Activated CD4-positive, alpha-beta T cell treated with anti-CD3 and anti-CD28 coated beads, Interleukin-2, amount 10 ng/mL, durations not matched to agents 7 days and 5 days (primary cell): ENCODE data around the gene SPOCK1. TPM values are rescaled to one million over a fixed set of nuclear protein-coding genes. Genes with fewer than 3 reads are reported as not detected.

Experiments
- CTCF ChIA-PET: fragments of 350-600 bp; sonication (Branson Sonifier 250); formaldehyde crosslinking; loops from one replicate; lab custom pipeline; 2021; ENCODE audit warnings: antibody characterized with exemption; lab: Charles Lee
- POLR2A ChIA-PET: fragments of 350-600 bp; sonication (Branson Sonifier 250); formaldehyde crosslinking; loops from one replicate; lab custom pipeline; 2021; ENCODE audit warnings: antibody characterized with exemption; lab: Charles Lee
- DNase-seq: peaks from one replicate; pipeline ENCODE4 v3.0.0-alpha.2; 2020
- H3K27ac Mint-ChIP-seq: one replicate; pipeline ENCODE4 v1.8.0; 2021; ENCODE audit warnings: mild to moderate bottlenecking, moderate library complexity, mixed read lengths
- H3K27me3 Mint-ChIP-seq: one replicate; pipeline ENCODE4 v1.8.0; 2021; ENCODE audit warnings: mixed read lengths
- H3K36me3 Mint-ChIP-seq: one replicate; pipeline ENCODE4 v1.8.0; 2021; ENCODE audit warnings: low read depth, mixed read lengths
- H3K4me1 Mint-ChIP-seq: one replicate; pipeline ENCODE4 v1.8.0; 2021; ENCODE audit warnings: mixed read lengths
- H3K4me3 Mint-ChIP-seq: one replicate; pipeline ENCODE4 v1.8.0; 2021; ENCODE audit warnings: mild to moderate bottlenecking, moderate library complexity, mixed read lengths
- H3K9me3 Mint-ChIP-seq: one replicate; pipeline ENCODE4 v1.8.0; 2021; ENCODE audit warnings: mixed read lengths
- total RNA-seq, 2 experiments: library from RNA; stranded (reverse); gene quantifications; one replicate each; pipeline ENCODE4 v1.2.3, GENCODE V29; 2021

Gene SPOCK1
- total RNA-seq, 2 experiments from 2014 or later: 0.15 to 0.31 TPM

DNA sequence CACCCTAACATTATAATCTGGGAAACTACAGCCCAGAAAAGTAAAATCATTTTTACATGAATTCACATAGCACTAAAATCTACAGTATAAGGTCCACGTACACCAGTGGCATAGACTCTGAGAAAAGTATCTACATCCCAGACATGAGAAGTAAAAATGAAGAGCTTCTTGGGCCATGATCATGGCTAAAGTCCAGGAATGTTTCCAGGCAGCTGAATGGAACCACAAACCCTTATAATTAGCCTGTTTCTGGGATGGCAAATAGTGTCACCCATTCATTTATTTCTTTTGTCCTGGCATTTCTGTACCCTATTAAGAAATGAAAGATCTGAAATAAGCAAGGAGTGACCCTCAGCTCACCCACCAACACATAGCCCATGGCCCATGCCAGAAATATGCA is 217.9 kb downstream of the SPOCK1 start:
- DNase-seq: no peak
- Mint-ChIP-seq H3K36me3 (no peaks in the 10 kb centered on the region), H3K4me1 (no peaks in the 10 kb centered on the region), H3K27ac (no peak overlapping the region), H3K27me3 (no peaks in the 10 kb centered on the region), H3K9me3 (no peaks in the 10 kb centered on the region), H3K4me3 (no peak overlapping the region)
- ChIA-PET POLR2A (no interaction called here), CTCF (no interaction called here)

DNA sequence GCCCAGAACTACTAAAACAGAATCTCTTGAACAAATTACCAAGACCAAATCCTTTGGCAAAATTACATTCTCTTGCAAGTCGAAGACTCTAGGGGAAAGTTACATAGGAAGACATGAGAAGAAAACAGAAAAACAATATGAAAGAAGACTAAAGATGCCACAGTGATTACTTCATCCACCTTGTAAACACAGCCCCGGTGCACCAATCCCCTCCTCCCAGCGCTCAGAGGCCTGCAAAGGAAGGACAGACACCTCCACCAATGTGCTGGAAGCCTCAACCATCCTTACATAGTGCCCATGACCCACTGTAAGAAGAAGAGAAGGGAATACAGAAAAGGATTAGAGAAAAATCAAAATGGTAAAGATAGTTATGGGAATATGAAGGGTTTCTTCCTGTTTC is 218.5 kb downstream of the SPOCK1 start:
- CTCF ChIA-PET: no interaction called here
- Mint-ChIP-seq H3K36me3 (no peaks in the 10 kb centered on the region), H3K27ac (no peak overlapping the region), H3K27me3 (no peaks in the 10 kb centered on the region), H3K4me3 (no peak overlapping the region), H3K4me1 (no peaks in the 10 kb centered on the region), H3K9me3 (no peaks in the 10 kb centered on the region)
- no peak for DNase-seq
- POLR2A ChIA-PET: no interaction called here

DNA sequence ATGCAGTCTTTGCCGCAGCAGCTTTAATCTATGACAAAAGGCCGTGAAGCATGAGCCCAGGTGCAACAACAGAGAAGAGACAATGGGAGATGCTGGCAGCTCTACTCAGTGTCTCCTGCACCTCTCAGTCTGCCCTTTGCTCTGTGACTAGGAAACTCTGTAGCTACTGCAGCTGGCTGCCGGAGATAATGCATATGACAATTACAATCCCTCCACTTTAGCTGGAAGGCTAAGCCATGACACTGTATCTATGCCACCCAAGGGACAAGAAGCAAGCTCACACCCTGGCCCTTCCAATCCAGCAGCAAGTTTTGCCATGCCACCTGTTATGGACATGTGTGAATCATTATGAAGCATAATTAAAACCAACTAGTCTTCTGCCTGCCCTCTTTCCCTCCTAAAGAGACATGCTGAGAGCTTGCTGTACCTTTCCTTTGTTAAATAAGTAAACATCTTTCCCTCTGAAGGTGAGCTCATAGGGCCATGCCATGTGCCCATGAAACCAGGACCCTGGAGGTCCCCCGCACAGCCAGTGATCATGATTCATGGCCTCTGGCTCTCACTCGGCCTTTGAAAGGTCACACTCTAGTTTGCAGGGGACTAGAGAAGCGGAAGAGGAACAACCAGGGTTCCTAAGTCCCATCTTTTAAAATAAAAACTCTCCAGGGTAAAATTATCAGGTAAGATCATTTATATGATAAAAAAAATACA is 219.4 kb downstream of the SPOCK1 start:
- no peaks in the 10 kb centered on the region for H3K36me3 Mint-ChIP-seq
- no peaks in the 10 kb centered on the region for H3K9me3 Mint-ChIP-seq
- CTCF ChIA-PET: no interaction called here

DNA sequence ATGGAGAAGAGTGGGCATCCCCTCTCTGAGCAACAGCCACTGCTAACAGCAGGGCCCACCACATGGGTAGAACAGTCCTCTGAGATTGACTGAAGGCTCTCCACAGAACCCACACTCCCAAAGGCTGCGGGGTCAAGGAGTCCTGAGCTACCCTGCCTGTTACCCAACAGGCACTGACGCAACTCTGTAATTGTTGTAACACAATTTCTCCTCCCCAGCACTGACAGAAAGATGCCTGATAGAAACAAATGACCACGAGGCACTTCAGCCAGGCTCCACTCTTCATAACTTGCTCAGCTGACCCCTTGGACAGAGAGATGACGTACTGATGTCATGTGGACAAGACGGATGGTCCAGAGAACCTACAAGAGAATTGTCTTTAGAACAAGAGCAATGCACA is 220.7 kb downstream of the SPOCK1 start:
- ChIA-PET CTCF (no interaction called here), POLR2A (no interaction called here)
- Mint-ChIP-seq H3K27me3 (no peaks in the 10 kb centered on the region), H3K36me3 (no peaks in the 10 kb centered on the region), H3K9me3 (no peaks in the 10 kb centered on the region), H3K4me3 (no peak overlapping the region), H3K4me1 (no peaks in the 10 kb centered on the region), H3K27ac (no peak overlapping the region)
- no peak for DNase-seq

More for the DNA sequence above, 219.4 kb downstream of the SPOCK1 start:
- no peak overlapping the region for H3K27ac Mint-ChIP-seq
- no peaks in the 10 kb centered on the region for H3K4me1 Mint-ChIP-seq
- H3K27me3 Mint-ChIP-seq: no peaks in the 10 kb centered on the region
- no peak overlapping the region for H3K4me3 Mint-ChIP-seq
- POLR2A ChIA-PET: no interaction called here
- DNase-seq: no peak

DNA sequence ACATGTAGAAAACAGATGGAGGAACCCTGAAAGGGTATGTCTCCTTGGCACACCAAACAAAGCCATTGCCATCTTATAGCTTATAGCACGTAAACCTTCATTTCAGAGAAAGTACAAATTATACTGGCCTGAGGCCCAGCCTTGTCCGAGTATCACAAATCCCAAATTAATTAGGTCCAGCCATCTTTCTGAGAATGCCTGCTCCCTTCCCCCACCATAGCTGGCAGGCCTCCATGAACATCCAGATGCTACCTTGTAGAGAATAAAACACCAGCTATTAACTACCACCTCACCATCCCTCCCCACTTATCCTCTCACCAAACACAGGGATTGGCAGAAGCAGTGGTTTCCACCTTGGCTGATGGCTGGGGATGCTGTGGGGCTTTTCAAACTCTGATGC is 224.0 kb downstream of the SPOCK1 start:
- Mint-ChIP-seq H3K27me3 (peaks cover 4% of the 10 kb centered on the region), H3K4me1 (no peaks in the 10 kb centered on the region), H3K27ac (no peak overlapping the region), H3K9me3 (no peaks in the 10 kb centered on the region), H3K4me3 (no peak overlapping the region), H3K36me3 (no peaks in the 10 kb centered on the region)
- CTCF ChIA-PET: no interaction called here
- no peak for DNase-seq
- POLR2A ChIA-PET: no interaction called here

DNA sequence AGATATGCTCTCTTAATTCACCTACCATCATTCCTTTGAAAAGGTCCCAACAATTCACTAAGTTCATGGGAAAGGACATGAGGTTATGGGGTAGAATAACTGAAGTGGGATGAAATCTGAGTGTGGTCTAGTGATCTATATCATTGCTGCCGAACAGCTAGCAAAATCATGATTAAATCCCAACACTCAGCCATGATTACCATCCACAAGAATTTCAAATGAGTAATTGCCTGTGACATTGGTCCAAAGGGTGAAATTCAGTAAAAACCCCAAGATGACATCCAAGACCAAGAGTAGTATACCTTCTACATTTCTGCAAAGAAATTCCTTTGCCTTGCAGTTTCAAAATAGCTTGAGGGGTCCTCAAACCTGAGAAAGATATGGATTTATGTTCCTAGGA is 225.6 kb downstream of the SPOCK1 start:
- CTCF ChIA-PET: interaction anchor here (0.6 to 0.9 kb wide), 3 partner anchors 9 to 134 kb away, joined by 3 read pairs; no protein-coding TSS in a partner anchor
- Mint-ChIP-seq H3K4me3 (no peak overlapping the region), H3K4me1 (no peaks in the 10 kb centered on the region), H3K9me3 (no peaks in the 10 kb centered on the region), H3K27me3 (peaks cover 4% of the 10 kb centered on the region), H3K27ac (no peak overlapping the region), H3K36me3 (no peaks in the 10 kb centered on the region)
- DNase-seq: no peak
- POLR2A ChIA-PET: no interaction called here

DNA sequence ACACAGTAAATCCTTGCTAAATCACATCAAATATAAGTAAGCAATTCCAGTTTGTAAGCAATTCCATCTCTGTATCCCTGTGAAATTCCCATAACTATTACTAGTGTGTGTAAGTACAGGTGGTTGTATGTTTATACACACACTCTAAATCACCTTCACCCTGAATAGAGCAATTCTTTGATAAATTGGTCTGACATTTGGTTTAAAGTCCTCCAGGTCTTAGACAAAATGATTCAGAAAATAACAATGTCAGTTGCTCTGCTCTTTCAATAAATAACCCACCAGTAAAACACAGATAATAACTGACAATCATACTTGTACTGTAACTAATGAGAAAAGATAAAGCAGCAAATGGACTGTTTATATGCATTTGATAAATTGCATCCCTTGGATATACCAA is 226.3 kb downstream of the SPOCK1 start:
- Mint-ChIP-seq H3K27ac (no peak overlapping the region), H3K9me3 (no peaks in the 10 kb centered on the region), H3K4me3 (no peak overlapping the region), H3K4me1 (no peaks in the 10 kb centered on the region), H3K27me3 (peaks cover 4% of the 10 kb centered on the region), H3K36me3 (no peaks in the 10 kb centered on the region)
- no peak for DNase-seq
- ChIA-PET POLR2A (no interaction called here), CTCF (no interaction called here)

DNA sequence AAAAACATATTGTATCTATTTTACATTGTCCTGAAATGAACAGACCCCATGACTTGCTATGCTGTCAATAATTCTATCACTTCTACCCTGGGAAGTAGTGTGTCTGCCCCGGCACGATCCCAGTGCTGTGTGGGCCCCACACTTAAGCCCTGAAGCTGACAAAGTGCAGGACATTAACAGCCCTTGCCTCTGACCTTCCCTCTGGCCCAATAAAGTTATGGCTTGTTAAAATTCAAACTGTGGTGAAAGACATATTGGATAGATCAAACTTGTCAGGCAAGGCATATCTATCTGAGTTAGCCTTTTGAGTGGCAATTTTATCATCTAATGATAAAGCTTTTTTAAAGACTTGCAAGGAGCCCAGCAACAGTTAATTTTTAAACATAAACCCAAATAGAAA is 229.2 kb downstream of the SPOCK1 start:
- Mint-ChIP-seq H3K4me3 (no peak overlapping the region), H3K36me3 (no peaks in the 10 kb centered on the region), H3K27me3 (peaks cover 7% of the 10 kb centered on the region), H3K4me1 (no peaks in the 10 kb centered on the region), H3K27ac (no peak overlapping the region), H3K9me3 (no peaks in the 10 kb centered on the region)
- no peak for DNase-seq
- POLR2A ChIA-PET: no interaction called here
- CTCF ChIA-PET: no interaction called here

DNA sequence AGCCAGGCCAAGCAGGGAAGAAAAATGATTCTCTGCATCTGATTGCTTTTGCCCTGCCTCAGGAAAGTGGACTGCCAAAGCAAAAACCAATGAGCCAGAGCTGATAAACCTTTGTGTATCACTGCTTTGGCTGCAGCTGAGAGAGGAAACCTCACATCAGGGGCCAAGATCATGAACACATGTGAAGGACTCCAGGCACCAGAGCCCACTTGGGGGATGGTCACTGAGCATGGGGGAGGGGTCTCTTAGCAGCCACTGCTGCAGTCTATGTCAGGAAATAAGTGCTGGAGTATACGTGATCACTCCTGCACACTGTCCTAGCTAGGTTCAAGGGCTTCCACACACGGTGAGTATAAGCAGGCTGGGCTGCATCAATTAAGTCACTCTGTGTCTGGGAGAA is 229.9 kb downstream of the SPOCK1 start:
- Mint-ChIP-seq H3K4me1 (no peaks in the 10 kb centered on the region), H3K9me3 (no peaks in the 10 kb centered on the region), H3K27me3 (peaks cover 7% of the 10 kb centered on the region)

DNA sequence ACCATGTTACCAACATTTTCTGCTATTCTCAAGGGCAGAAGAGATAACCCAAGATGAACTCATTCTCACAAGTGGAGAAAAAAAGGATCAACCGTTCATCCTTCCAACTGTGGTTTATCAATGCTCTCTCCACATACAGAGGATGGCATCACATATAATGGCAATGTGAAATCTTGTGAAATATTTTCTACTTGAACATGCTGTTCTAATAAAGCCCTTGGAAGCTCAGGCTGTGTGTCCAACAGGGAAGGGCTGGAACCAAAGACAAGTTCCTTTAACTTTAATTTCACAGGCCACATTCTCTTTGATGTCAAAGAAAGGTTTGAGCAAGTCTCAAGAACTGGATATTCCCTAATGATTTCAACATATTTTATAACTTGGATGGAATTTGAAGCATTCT is 230.5 kb downstream of the SPOCK1 start:
- no peak for DNase-seq
- Mint-ChIP-seq H3K27me3 (peaks cover 7% of the 10 kb centered on the region), H3K36me3 (no peaks in the 10 kb centered on the region), H3K9me3 (no peaks in the 10 kb centered on the region), H3K4me3 (no peak overlapping the region), H3K27ac (no peak overlapping the region), H3K4me1 (no peaks in the 10 kb centered on the region)
- POLR2A ChIA-PET: no interaction called here
- CTCF ChIA-PET: no interaction called here

More for the DNA sequence above, 229.9 kb downstream of the SPOCK1 start:
- Mint-ChIP-seq H3K4me3 (no peak overlapping the region), H3K27ac (no peak overlapping the region), H3K36me3 (no peaks in the 10 kb centered on the region)
- ChIA-PET CTCF (no interaction called here), POLR2A (no interaction called here)
- no peak for DNase-seq

DNA sequence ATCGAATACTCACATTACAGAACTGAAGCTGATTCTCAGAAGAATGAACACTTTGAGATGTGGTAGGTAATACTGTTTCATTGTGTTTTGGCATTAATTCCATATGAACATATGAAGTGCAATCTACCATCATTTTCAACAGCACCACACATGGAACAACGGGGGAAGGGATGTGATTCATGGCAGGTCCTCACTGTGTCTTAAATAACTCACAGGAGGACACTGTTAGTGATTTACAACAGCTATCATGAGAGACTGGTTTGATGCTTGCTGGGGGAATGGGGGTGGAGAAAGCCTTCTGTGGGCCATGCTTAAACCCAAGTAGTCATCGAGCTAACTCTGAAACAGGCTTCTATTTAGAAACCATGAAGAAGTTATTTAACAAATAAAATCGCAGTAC is 232.9 kb downstream of the SPOCK1 start:
- Mint-ChIP-seq H3K4me3 (no peak overlapping the region), H3K4me1 (no peaks in the 10 kb centered on the region), H3K27me3 (peaks cover 7% of the 10 kb centered on the region), H3K27ac (no peak overlapping the region), H3K36me3 (no peaks in the 10 kb centered on the region), H3K9me3 (no peaks in the 10 kb centered on the region)
- CTCF ChIA-PET: no interaction called here
- DNase-seq: no peak
- POLR2A ChIA-PET: no interaction called here

DNA sequence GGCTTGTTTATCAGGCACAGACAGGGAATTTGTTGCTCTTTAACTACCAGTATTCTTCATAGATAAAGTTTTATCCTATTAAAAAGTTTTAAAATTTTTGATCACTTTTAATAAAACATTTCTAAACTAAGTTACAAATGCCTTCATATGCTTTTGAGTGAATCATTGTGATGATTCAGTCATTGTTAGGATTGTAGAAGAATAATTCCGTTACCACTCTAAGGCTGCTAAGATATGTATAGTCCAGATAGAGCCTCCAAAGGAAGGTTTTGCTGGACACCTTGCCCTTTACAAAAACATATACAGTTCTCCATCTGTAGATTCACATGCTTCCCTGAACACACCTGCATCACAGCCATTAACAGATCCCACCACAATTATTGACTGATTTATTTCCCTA is 233.7 kb downstream of the SPOCK1 start:
- no peak overlapping the region for H3K27ac Mint-ChIP-seq
- POLR2A ChIA-PET: no interaction called here
- CTCF ChIA-PET: interaction anchor here (1.3 kb wide), 1 partner anchor 8 kb away, joined by 3 read pairs; no protein-coding TSS in a partner anchor
- no peaks in the 10 kb centered on the region for H3K36me3 Mint-ChIP-seq
- no peaks in the 10 kb centered on the region for H3K9me3 Mint-ChIP-seq
- H3K4me3 Mint-ChIP-seq: no peak overlapping the region
- no peak for DNase-seq
- peaks cover 7% of the 10 kb centered on the region for H3K27me3 Mint-ChIP-seq
- no peaks in the 10 kb centered on the region for H3K4me1 Mint-ChIP-seq

DNA sequence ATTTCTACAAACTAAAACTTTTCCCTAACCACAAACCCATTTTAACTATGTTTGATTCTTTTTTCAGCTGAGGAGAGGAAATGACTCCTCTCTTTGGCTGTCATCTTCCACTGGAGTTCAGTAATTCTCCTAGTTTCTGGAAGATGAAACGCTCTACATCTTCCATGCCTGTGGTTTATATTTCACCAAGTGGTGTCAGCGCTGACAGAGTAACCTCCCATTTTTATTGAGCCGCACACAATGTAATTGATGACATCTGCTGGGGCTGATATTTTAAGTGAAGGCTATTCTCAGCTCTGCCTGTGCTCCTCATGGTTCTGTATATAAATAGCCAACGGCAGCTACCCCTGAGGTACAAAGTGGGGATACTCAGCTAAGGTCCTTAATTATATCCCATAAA is 234.6 kb downstream of the SPOCK1 start:
- no peak overlapping the region for H3K27ac Mint-ChIP-seq
- no peaks in the 10 kb centered on the region for H3K4me1 Mint-ChIP-seq
- POLR2A ChIA-PET: no interaction called here
- no peak for DNase-seq
- CTCF ChIA-PET: interaction anchor here (1.3 kb wide), 1 partner anchor 9 kb away, joined by 3 read pairs; no protein-coding TSS in a partner anchor
- no peak overlapping the region for H3K4me3 Mint-ChIP-seq
- H3K27me3 Mint-ChIP-seq: peaks cover 7% of the 10 kb centered on the region
- no peaks in the 10 kb centered on the region for H3K36me3 Mint-ChIP-seq
- no peaks in the 10 kb centered on the region for H3K9me3 Mint-ChIP-seq

DNA sequence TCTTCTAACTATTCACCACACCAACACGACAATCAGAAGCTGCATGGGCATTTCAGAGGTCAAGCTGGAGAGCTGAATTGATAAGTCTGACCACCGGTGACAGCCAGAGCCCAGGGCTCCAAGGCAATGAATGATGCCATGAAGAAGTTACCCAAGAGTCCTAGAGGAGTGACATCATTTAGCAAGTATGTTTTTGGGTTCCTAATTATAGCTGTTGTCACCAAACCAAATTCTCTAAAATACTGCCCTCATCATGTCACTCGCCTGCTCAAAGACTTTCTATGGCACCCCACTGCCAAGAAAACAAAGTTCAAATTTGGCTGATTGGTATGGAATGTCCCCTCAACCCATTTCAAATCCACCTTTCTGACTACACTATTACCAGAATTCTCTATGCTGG is 235.1 kb downstream of the SPOCK1 start:
- Mint-ChIP-seq H3K27me3 (peaks cover 7% of the 10 kb centered on the region), H3K4me3 (no peak overlapping the region), H3K36me3 (no peaks in the 10 kb centered on the region), H3K27ac (no peak overlapping the region), H3K9me3 (no peaks in the 10 kb centered on the region), H3K4me1 (no peaks in the 10 kb centered on the region)
- no peak for DNase-seq
- POLR2A ChIA-PET: no interaction called here
- CTCF ChIA-PET: interaction anchor here (1.3 kb wide), 1 partner anchor 10 kb away, joined by 3 read pairs; no protein-coding TSS in a partner anchor
